ENCODE data around the gene BBS9. TPM values are rescaled to one million over a fixed set of nuclear protein-coding genes. Genes with fewer than 3 reads are reported as not detected.

BBS9 gene
- total and polyA plus RNA-seq, 4 donors, result 2.3 to 9.5 (median 4.5) TPM

- Histone ChIP-seq H3K4me3 (ENCODE audit: low read depth in 1 of 3, low read length in 3 of 3) (no peak overlapping the region), H3K27ac (ENCODE audit: low read depth in 1 of 2, low read length in 2 of 2) (no peak overlapping the region), H3K4me1 (ENCODE audit: control insufficient read depth in 4 of 4, insufficient read depth in 4 of 4, low read length in 3 of 4) (no peaks in the 10 kb centered on the region), H3K36me3 (ENCODE audit: control insufficient read depth in 4 of 4, insufficient read depth in 3 of 4, low read depth in 1 of 4, low read length in 3 of 4) (no peaks in the 10 kb centered on the region), H3K9ac (ENCODE audit: low read depth in 1 of 2, low read length in 2 of 2) (no peak overlapping the region), H3K9me3 (ENCODE audit: control insufficient read depth in 4 of 4, low read length in 3 of 4) (no peaks in the 10 kb centered on the region), H3K27me3 (ENCODE audit: control insufficient read depth in 4 of 4, insufficient read depth in 4 of 4, low read length in 3 of 4) (no peaks in the 10 kb centered on the region)
- TF ChIP-seq FOXA2 (IDR thresholded peaks at IDR 0.05), result no peak
- TF ChIP-seq TAF1 (conservative IDR thresholded peaks at IDR 0.05), result no peak
- TF ChIP-seq YY1 (IDR thresholded peaks at IDR 0.05), result no peak
- TF ChIP-seq REST (IDR thresholded peaks at IDR 0.05), result no peak
- no peak for TF ChIP-seq NR2F2 (IDR thresholded peaks at IDR 0.05)
- TF ChIP-seq HNF4A (conservative IDR thresholded peaks at IDR 0.05), result no peak
- no peak for TF ChIP-seq GABPA (IDR thresholded peaks at IDR 0.05 in 1 of 2, conservative IDR thresholded peaks at IDR 0.05 in 1 of 2)
- TF ChIP-seq MAX (IDR thresholded peaks at IDR 0.05), result no peak
- TF ChIP-seq RXRA (IDR thresholded peaks at IDR 0.05), result no peak
- no peak for TF ChIP-seq ZBTB33 (IDR thresholded peaks at IDR 0.05)
- no peak for TF ChIP-seq FOXA1 (IDR thresholded peaks at IDR 0.05)
- no peak for TF ChIP-seq EGR1 (IDR thresholded peaks at IDR 0.05; ENCODE audit: low read depth in 2 of 2)
- no peak for TF ChIP-seq HNF4G (IDR thresholded peaks at IDR 0.05)
- TF ChIP-seq CTCF (IDR thresholded peaks at IDR 0.05; ENCODE audit: low read depth, low read length, missing input control), result no peak
- DNase-seq (ENCODE audit: low spot score), result no peak
- WGBS, result 87% methylated on average over 3 of the region's 3 CpGs
Observed at GRCh38 chr7:33339074-33339790, 209.9 kb downstream of the BBS9 start.

- Histone ChIP-seq H3K4me1 (ENCODE audit: control insufficient read depth in 4 of 4, insufficient read depth in 4 of 4, low read length in 3 of 4) (no peaks in the 10 kb centered on the region), H3K27ac (ENCODE audit: low read depth in 1 of 2, low read length in 2 of 2) (no peak overlapping the region), H3K36me3 (ENCODE audit: control insufficient read depth in 4 of 4, insufficient read depth in 3 of 4, low read depth in 1 of 4, low read length in 3 of 4) (no peaks in the 10 kb centered on the region), H3K27me3 (ENCODE audit: control insufficient read depth in 4 of 4, insufficient read depth in 4 of 4, low read length in 3 of 4) (no peaks in the 10 kb centered on the region), H3K4me3 (ENCODE audit: low read depth in 1 of 3, low read length in 3 of 3) (no peak overlapping the region), H3K9ac (ENCODE audit: low read depth in 1 of 2, low read length in 2 of 2) (no peak overlapping the region), H3K9me3 (ENCODE audit: control insufficient read depth in 4 of 4, low read length in 3 of 4) (no peaks in the 10 kb centered on the region)
- no peak for DNase-seq (ENCODE audit: low spot score)
- WGBS, result 98% methylated on average over 3 of the region's 3 CpGs
- TF ChIP-seq ATF3 (IDR thresholded peaks at IDR 0.05) (no peak), RXRA (IDR thresholded peaks at IDR 0.05) (no peak), FOXA2 (IDR thresholded peaks at IDR 0.05) (no peak), YY1 (IDR thresholded peaks at IDR 0.05) (no peak), HNF4A (conservative IDR thresholded peaks at IDR 0.05) (no peak), JUND (IDR thresholded peaks at IDR 0.05) (no peak), FOXA1 (IDR thresholded peaks at IDR 0.05) (no peak), SP1 (IDR thresholded peaks at IDR 0.05) (no peak), NR2F2 (IDR thresholded peaks at IDR 0.05) (no peak), CTCF (IDR thresholded peaks at IDR 0.05; ENCODE audit: low read depth, low read length, missing input control) (no peak), RAD21 (IDR thresholded peaks at IDR 0.05) (no peak), HNF4G (IDR thresholded peaks at IDR 0.05) (no peak), GABPA (IDR thresholded peaks at IDR 0.05 in 1 of 2, conservative IDR thresholded peaks at IDR 0.05 in 1 of 2) (no peak), ZBTB33 (IDR thresholded peaks at IDR 0.05) (no peak), TAF1 (conservative IDR thresholded peaks at IDR 0.05) (no peak), MAX (IDR thresholded peaks at IDR 0.05) (no peak)
Observed at GRCh38 chr7:33346055-33346454, 216.7 kb downstream of the BBS9 start.
